BLaER1 (cell line): ENCODE measurements around the gene PSMC3.

Experiments
- H3K27ac ChIP-seq: shearing (Covaris generic); formaldehyde crosslinking; 2 replicates; pipeline ENCODE4 v1.8.1; 2022
- H3K27me3 ChIP-seq: shearing (Covaris generic); formaldehyde crosslinking; 2 replicates; pipeline ENCODE4 v1.8.1; 2022
- H3K36me3 ChIP-seq: shearing (Covaris generic); formaldehyde crosslinking; 2 replicates; pipeline ENCODE4 v1.8.1; 2022
- H3K4me1 ChIP-seq: shearing (Covaris generic); formaldehyde crosslinking; 2 replicates; pipeline ENCODE4 v1.8.1; 2022
- H3K4me2 ChIP-seq: shearing (Covaris generic); formaldehyde crosslinking; 2 replicates; pipeline ENCODE4 v1.8.1; 2022
- H3K4me3 ChIP-seq: shearing (Covaris generic); formaldehyde crosslinking; 2 replicates; pipeline ENCODE4 v1.8.1; 2022
- H3K9ac ChIP-seq: shearing (Covaris generic); formaldehyde crosslinking; 2 replicates; pipeline ENCODE4 v1.8.1; 2022
- H3K9me3 ChIP-seq: shearing (Covaris generic); formaldehyde crosslinking; 2 replicates; pipeline ENCODE4 v1.8.1; 2022
- H4K20me1 ChIP-seq: shearing (Covaris generic); formaldehyde crosslinking; 2 replicates; pipeline ENCODE4 v1.8.1; 2022
- Cebpa-rat ChIP-seq: shearing (Covaris generic); IDR thresholded peaks from 2 replicates; pipeline ENCODE4 v1.8.1; 2022

Gene PSMC3

GRCh38 chr11:47443817-47444216, 17.6 kb upstream of the PSMC3 start:
- Histone ChIP-seq H3K4me1 (no peaks in the 10 kb centered on the region), H3K9ac (no peak overlapping the region), H3K4me2 (no peak overlapping the region), H3K36me3 (no peaks in the 10 kb centered on the region), H3K27ac (no peak overlapping the region), H3K9me3 (no peaks in the 10 kb centered on the region), H3K27me3 (no peaks in the 10 kb centered on the region), H4K20me1 (no peaks in the 10 kb centered on the region), H3K4me3 (no peak overlapping the region)
- TF ChIP-seq Cebpa-rat = no peak

GRCh38 chr11:47443028-47443700, 16.9 kb upstream of the PSMC3 start:
- no peaks in the 10 kb centered on the region for H3K9me3 ChIP-seq
- H3K9ac ChIP-seq = no peak overlapping the region
- peaks cover 2% of the 10 kb centered on the region for H3K4me1 ChIP-seq
- H4K20me1 ChIP-seq = no peaks in the 10 kb centered on the region
- no peak overlapping the region for H3K4me2 ChIP-seq
- H3K27ac ChIP-seq = no peak overlapping the region
- TF ChIP-seq Cebpa-rat = no peak
- H3K27me3 ChIP-seq = no peaks in the 10 kb centered on the region
- no peaks in the 10 kb centered on the region for H3K36me3 ChIP-seq
- H3K4me3 ChIP-seq = no peak overlapping the region

DNA sequence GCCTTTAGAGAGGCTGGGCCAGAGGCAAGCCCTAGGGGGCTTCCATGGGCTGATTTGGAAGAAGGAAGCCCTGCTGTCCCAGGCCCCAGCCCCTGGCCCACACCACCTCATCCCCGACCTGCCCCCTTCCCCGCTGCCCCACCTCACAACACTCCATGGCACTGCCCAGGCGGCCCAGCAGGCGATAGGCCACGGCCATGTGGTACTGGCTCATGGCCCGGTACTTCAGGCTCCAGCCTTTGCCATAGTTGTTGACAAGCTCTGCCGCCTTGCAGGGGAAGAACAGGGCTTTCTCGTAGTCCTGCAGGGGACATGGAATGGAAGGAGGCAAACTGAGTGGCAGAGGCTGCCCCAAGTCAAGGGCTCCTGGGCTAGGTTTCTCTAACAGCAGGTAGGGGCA, 16.3 kb upstream of the PSMC3 start:
- no peak overlapping the region for H3K4me3 ChIP-seq
- peaks cover 8% of the 10 kb centered on the region for H3K4me1 ChIP-seq

DNA sequence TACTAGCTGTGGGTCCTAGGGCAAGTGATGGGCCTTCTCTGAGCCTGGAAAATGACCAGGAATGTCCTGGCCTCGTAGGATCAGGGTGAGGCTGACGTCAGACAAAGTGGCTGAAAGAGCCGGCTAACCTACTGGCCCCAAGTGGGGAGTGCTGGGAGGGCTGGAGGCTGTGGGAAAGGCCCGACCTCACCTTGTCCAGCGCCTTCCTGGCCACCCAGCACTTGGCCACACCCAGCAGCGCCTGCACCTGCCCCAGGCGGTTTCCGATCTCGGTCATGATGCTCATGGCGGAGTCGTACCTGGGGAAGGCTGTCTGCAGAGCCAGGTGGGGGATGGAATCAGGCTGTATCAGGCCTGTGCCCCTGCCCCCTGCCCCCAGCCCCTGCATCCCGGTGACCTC, 15.2 kb upstream of the PSMC3 start:
- H3K4me3 ChIP-seq = no peak overlapping the region
- H3K9me3 ChIP-seq = no peaks in the 10 kb centered on the region
- H3K27me3 ChIP-seq = no peaks in the 10 kb centered on the region
- H3K4me1 ChIP-seq = peaks cover 12% of the 10 kb centered on the region
- no peak overlapping the region for H3K9ac ChIP-seq
- no peak overlapping the region for H3K4me2 ChIP-seq
- H4K20me1 ChIP-seq = no peaks in the 10 kb centered on the region
- no peak for TF ChIP-seq Cebpa-rat
- H3K36me3 ChIP-seq = no peaks in the 10 kb centered on the region
- H3K27ac ChIP-seq = no peak overlapping the region

More for the DNA sequence above, 16.3 kb upstream of the PSMC3 start:
- H3K36me3 ChIP-seq = no peaks in the 10 kb centered on the region
- no peak for TF ChIP-seq Cebpa-rat
- no peaks in the 10 kb centered on the region for H3K27me3 ChIP-seq
- no peak overlapping the region for H3K4me2 ChIP-seq
- no peak overlapping the region for H3K27ac ChIP-seq
- no peak overlapping the region for H3K9ac ChIP-seq
- H3K9me3 ChIP-seq = no peaks in the 10 kb centered on the region
- H4K20me1 ChIP-seq = no peaks in the 10 kb centered on the region

GRCh38 chr11:47440054-47440476, 13.8 kb upstream of the PSMC3 start:
- no peaks in the 10 kb centered on the region for H3K9me3 ChIP-seq
- H3K27ac ChIP-seq = no peak overlapping the region
- H3K4me1 ChIP-seq = peaks cover 12% of the 10 kb centered on the region
- no peak overlapping the region for H3K4me3 ChIP-seq
- no peaks in the 10 kb centered on the region for H4K20me1 ChIP-seq
- H3K27me3 ChIP-seq = no peaks in the 10 kb centered on the region
- no peak overlapping the region for H3K9ac ChIP-seq
- H3K36me3 ChIP-seq = no peaks in the 10 kb centered on the region
- no peak overlapping the region for H3K4me2 ChIP-seq
- no peak for TF ChIP-seq Cebpa-rat

DNA sequence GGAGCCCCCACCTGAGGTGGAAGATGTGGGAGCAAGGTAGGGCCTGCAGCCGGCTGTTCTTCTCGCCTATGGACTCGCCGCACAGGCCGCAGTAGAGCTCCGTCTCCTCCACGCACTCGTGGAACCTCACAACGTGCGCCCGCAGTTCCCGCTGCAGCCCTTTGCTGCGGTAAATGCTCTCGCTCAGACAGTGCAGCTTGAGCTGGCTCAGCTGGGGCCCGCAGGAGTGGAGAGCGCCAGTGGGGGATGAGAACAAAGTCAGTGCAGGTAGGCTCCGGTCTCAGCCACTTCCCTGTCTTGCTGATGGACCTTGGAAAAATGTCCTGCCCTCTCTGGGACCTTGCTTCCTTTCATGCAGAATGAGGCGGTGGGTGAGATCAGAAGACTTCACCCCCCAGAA, 12.5 kb upstream of the PSMC3 start:
- no peak overlapping the region for H3K4me2 ChIP-seq
- H3K27me3 ChIP-seq = no peaks in the 10 kb centered on the region
- H3K9me3 ChIP-seq = no peaks in the 10 kb centered on the region
- TF ChIP-seq Cebpa-rat = no peak
- H4K20me1 ChIP-seq = no peaks in the 10 kb centered on the region
- H3K36me3 ChIP-seq = no peaks in the 10 kb centered on the region
- no peak overlapping the region for H3K9ac ChIP-seq
- no peak overlapping the region for H3K27ac ChIP-seq
- H3K4me3 ChIP-seq = no peak overlapping the region
- peaks cover 12% of the 10 kb centered on the region for H3K4me1 ChIP-seq

DNA sequence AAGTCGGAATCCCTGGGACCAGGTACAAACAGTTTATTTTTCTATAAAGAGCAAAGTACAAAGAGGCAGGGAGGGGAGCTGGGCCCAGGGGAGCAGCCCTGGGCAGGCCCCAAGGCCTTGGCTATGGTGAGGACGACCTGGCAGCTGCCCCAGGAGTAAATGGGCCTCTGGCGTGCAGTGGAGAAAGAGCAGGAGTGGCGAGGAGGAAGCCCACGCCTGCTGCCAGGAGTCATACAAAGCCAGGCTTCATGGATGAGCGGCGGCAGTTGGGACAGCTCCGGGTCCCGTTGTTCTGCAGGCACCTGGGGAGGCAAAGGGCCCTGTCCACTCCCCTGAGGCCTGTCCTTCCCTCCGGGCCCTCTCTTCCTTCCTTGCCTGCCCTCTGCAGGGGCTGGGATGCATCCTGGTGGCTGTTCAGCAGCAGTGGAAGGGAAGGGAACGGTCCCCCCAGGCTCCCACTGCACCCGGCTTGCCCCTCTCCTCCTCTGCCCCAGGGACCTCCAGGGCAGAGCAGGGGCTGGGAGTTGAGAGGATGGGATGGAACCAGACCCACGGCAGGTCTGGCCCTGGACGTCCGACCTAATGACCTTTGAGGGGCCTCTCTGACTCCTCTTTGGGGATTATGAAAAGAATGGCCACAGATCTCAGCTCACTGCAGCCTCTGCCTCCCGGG, 11.6 kb upstream of the PSMC3 start:
- Histone ChIP-seq H3K9me3 (no peaks in the 10 kb centered on the region), H3K4me2 (peak overlapping the region; percentile 86), H4K20me1 (no peaks in the 10 kb centered on the region), H3K27ac (peak overlapping the region; percentile 66), H3K27me3 (no peaks in the 10 kb centered on the region), H3K9ac (peak overlapping the region; percentile 63), H3K36me3 (no peaks in the 10 kb centered on the region), H3K4me3 (no peak overlapping the region), H3K4me1 (peaks cover 12% of the 10 kb centered on the region)
- TF ChIP-seq Cebpa-rat = no peak

DNA sequence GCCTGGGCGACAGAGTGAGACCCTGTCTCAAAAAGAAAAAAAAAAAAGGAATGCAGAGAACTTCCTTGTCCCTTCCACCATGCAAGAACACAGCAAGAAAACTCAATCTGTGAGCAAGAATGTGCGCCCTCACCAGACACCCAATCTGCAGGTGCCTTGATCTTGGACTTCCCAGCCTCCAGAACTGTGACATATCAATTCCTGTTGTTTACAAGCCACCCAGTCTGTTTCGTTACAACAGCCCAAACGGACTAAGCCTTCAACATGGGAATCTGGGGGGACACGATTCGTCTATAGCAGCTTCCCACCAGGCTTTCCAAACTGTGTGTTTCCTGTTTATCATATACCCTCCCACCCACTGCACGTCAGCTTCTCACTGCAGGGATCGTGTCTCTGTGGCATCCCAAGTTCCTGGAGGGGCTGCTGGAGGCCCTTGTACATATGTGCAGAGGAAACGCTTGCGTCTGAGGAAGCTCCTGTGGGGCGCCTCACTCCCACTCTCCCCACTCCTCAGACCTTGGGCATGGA, 11.0 kb upstream of the PSMC3 start:
- peaks cover 12% of the 10 kb centered on the region for H3K4me1 ChIP-seq
- H3K9ac ChIP-seq = peak overlapping the region; percentile 63; the same call in 1 of the 2 replicates
- H4K20me1 ChIP-seq = no peaks in the 10 kb centered on the region
- peak overlapping the region; percentile 86 for H3K4me2 ChIP-seq
- no peaks in the 10 kb centered on the region for H3K36me3 ChIP-seq
- peak overlapping the region; percentile 66 for H3K27ac ChIP-seq
- no peaks in the 10 kb centered on the region for H3K27me3 ChIP-seq
- no peak for TF ChIP-seq Cebpa-rat
- no peaks in the 10 kb centered on the region for H3K9me3 ChIP-seq
- H3K4me3 ChIP-seq = no peak overlapping the region

GRCh38 chr11:47436726-47437125, 10.5 kb upstream of the PSMC3 start:
- H3K27me3 ChIP-seq = no peaks in the 10 kb centered on the region
- H3K4me2 ChIP-seq = no peak overlapping the region
- no peak overlapping the region for H3K27ac ChIP-seq
- no peak overlapping the region for H3K9ac ChIP-seq
- peaks cover 12% of the 10 kb centered on the region for H3K4me1 ChIP-seq
- H3K4me3 ChIP-seq = no peak overlapping the region
- TF ChIP-seq Cebpa-rat = no peak
- H4K20me1 ChIP-seq = no peaks in the 10 kb centered on the region
- H3K9me3 ChIP-seq = no peaks in the 10 kb centered on the region
- no peaks in the 10 kb centered on the region for H3K36me3 ChIP-seq

- H3K4me2 ChIP-seq = no peak overlapping the region
- TF ChIP-seq Cebpa-rat = no peak
- no peak overlapping the region for H3K9ac ChIP-seq
Observed at GRCh38 chr11:47435687-47436086, 9.4 kb upstream of the PSMC3 start.

More at GRCh38 chr11:47435687-47436086, 9.4 kb upstream of the PSMC3 start:
- Histone ChIP-seq H3K9me3 (no peaks in the 10 kb centered on the region), H4K20me1 (no peaks in the 10 kb centered on the region), H3K36me3 (no peaks in the 10 kb centered on the region), H3K27me3 (no peaks in the 10 kb centered on the region), H3K4me1 (peaks cover 12% of the 10 kb centered on the region), H3K4me3 (no peak overlapping the region), H3K27ac (no peak overlapping the region)
